HG02763 (cell line): ENCODE measurements around the gene MTG2.

Source experiments
- ATAC-seq: cut with Tn5 transposase; IDR thresholded peaks from one replicate; pipeline ENCODE4 v1.9.1; 2021; ENCODE audit warnings: mild to moderate bottlenecking, moderate library complexity; ENCODE audit not compliant: unreplicated experiment

The MTG2 gene

GRCh38 chr20:62201173-62202082, 18.6 kb downstream of the MTG2 start:
- no peak for ATAC-seq

- no peak for ATAC-seq
Measured at GRCh38 chr20:62202083-62202395, 19.2 kb downstream of the MTG2 start.

- ATAC-seq, result no peak
Measured at GRCh38 chr20:62202676-62203377, 20.0 kb downstream of the MTG2 start.

GRCh38 chr20:62203378-62204030, 20.7 kb downstream of the MTG2 start:
- ATAC-seq, result no peak

- no peak for ATAC-seq
Measured at GRCh38 chr20:62205618-62206387, 23.0 kb downstream of the MTG2 start.

- no peak for ATAC-seq
Measured at GRCh38 chr20:62206388-62206775, 23.6 kb downstream of the MTG2 start.

GRCh38 chr20:62208061-62208794, 25.4 kb downstream of the MTG2 start:
- no peak for ATAC-seq

- no peak for ATAC-seq
Measured at GRCh38 chr20:62208795-62209755, 26.2 kb downstream of the MTG2 start.

GRCh38 chr20:62209850-62210495, 27.1 kb downstream of the MTG2 start:
- no peak for ATAC-seq

- ATAC-seq, result no peak
Measured at GRCh38 chr20:62210496-62210855, 27.6 kb downstream of the MTG2 start.

- ATAC-seq, result no peak
Measured at GRCh38 chr20:62211216-62211615, 28.4 kb downstream of the MTG2 start.

GRCh38 chr20:62211769-62212288, 29.0 kb downstream of the MTG2 start:
- no peak for ATAC-seq

- ATAC-seq, result no peak
Measured at GRCh38 chr20:62212299-62212698, 29.5 kb downstream of the MTG2 start.

GRCh38 chr20:62214067-62214466, 31.2 kb downstream of the MTG2 start:
- no peak for ATAC-seq

- ATAC-seq, result no peak
Measured at GRCh38 chr20:62215020-62215990, 32.5 kb downstream of the MTG2 start.

- ATAC-seq, result no peak
Measured at GRCh38 chr20:62215991-62216635, 33.3 kb downstream of the MTG2 start.
